Mucosa of descending colon (tissue), 3 donors: ENCODE results near the gene ZNF182. TPM values are rescaled to one million over a fixed set of nuclear protein-coding genes. Genes with fewer than 3 reads are reported as not detected.
"Not testable (repeated sequence)": the region's sequence is repeated elsewhere in the genome, so short reads cannot be mapped to it uniquely, and the experiment has no call there.

Source experiments
- ATAC-seq: fragments of 200-7000 bp; cut with Tn5 transposase; one replicate; pipeline ENCODE4 v1.9.1; 2020; ENCODE audit warnings: mild to moderate bottlenecking, moderate library complexity
- DNase-seq, 3 donors: peaks; one replicate each; pipeline ENCODE4 v3.0.0-alpha.2; 2020
- H3K36me3 ChIP-seq: fragments of 200-600 bp; one replicate; pipeline ENCODE4 v1.8.0; 2021; ENCODE audit warnings: low read depth, mild to moderate bottlenecking
- H3K4me1 ChIP-seq: fragments of 200-600 bp; one replicate; pipeline ENCODE4 v1.8.0; 2021; ENCODE audit warnings: low read depth, mild to moderate bottlenecking
- H3K4me3 ChIP-seq: fragments of 200-600 bp; one replicate; pipeline ENCODE4 v1.8.0; 2021; ENCODE audit warnings: mild to moderate bottlenecking
- H3K9me3 ChIP-seq: fragments of 200-600 bp; one replicate; pipeline ENCODE4 v1.8.0; 2021; ENCODE audit warnings: mild to moderate bottlenecking
- CTCF ChIP-seq: fragments of 200-600 bp; IDR thresholded peaks from one replicate; pipeline ENCODE4 v1.8.0; 2022; ENCODE audit warnings: antibody characterized with exemption, mild to moderate bottlenecking
- intact Hi-C, 2 donors: fragments of 100-400 bp; cut with DNase I in 1 of 2; cut with micrococcal nuclease in 1 of 2; formaldehyde crosslinking; loops; one replicate each; pipeline versions ENCODE4 v1.11.0 to v1.11.1; 2022; cut with DNase I, micrococcal nuclease
- total RNA-seq, 3 donors: library from RNA; stranded (reverse); fragmentation: NEBNext Ultra II Directional in 2 of 3; extraction: Animal tissue kit (Norgen Biotek cat#: 25700) in 2 of 3; gene quantifications; one replicate each; pipeline versions ENCODE4 v1.2.1 to v1.2.4, GENCODE V29; 2021 to 2023
- donor health status: DM: no; HTN: no; CAD: no; lungs with moderate emphysema.
- donor health status: DM: no; HTN: no; CAD: no.
- donor health status: DM: no; HTN: yes; CAD: no.

Gene ZNF182
- total RNA-seq, 3 donors from 2014 or later: 3.7 to 5.6 (median 4.7) TPM

GRCh38 chrX:47976254-47977151 is 27.3 kb downstream of the ZNF182 start:
- DNase-seq (no peak), ATAC-seq (no peak)
- no peak for TF ChIP-seq CTCF
- peaks cover 39% of the 10 kb centered on the region for H3K9me3 ChIP-seq
- intact Hi-C loops: no loop called here
- no peak overlapping the region for H3K4me3 ChIP-seq
- no peaks in the 10 kb centered on the region for H3K36me3 ChIP-seq
- no peaks in the 10 kb centered on the region for H3K4me1 ChIP-seq

- DNase-seq (no peak), ATAC-seq (no peak)
- TF ChIP-seq CTCF: no peak
- H3K4me1 ChIP-seq: no peaks in the 10 kb centered on the region
- H3K36me3 ChIP-seq: no peaks in the 10 kb centered on the region
- peaks cover 34% of the 10 kb centered on the region for H3K9me3 ChIP-seq
- no peak overlapping the region for H3K4me3 ChIP-seq
- intact Hi-C loops: no loop called here
These were observed 30.6 kb downstream of the ZNF182 start for GRCh38 chrX:47973235-47973634.

GRCh38 chrX:47965526-47965925 is 38.3 kb downstream of the ZNF182 start:
- DNase-seq, H3K4me3 ChIP-seq, ATAC-seq, H3K36me3 ChIP-seq, H3K4me1 ChIP-seq, H3K9me3 ChIP-seq, intact Hi-C loops: not testable (repeated sequence)

- H3K4me1 ChIP-seq, DNase-seq, H3K36me3 ChIP-seq, intact Hi-C loops, H3K4me3 ChIP-seq, ATAC-seq, H3K9me3 ChIP-seq: not testable (repeated sequence)
These were observed 42.0 kb downstream of the ZNF182 start for GRCh38 chrX:47961830-47962229.

- no peak overlapping the region for H3K4me3 ChIP-seq
- ATAC-seq (no peak), DNase-seq (no peak)
- TF ChIP-seq CTCF: no peak
- H3K9me3 ChIP-seq: no peaks in the 10 kb centered on the region
- no peaks in the 10 kb centered on the region for H3K4me1 ChIP-seq
- intact Hi-C loops: no loop called here
- no peaks in the 10 kb centered on the region for H3K36me3 ChIP-seq
These were observed 43.4 kb downstream of the ZNF182 start for GRCh38 chrX:47960406-47960805.

- ATAC-seq (peak; percentile 56), DNase-seq (no peak)
- no peaks in the 10 kb centered on the region for H3K36me3 ChIP-seq
- no peak for TF ChIP-seq CTCF
- H3K4me3 ChIP-seq: no peak overlapping the region
- intact Hi-C loops: no loop called here
- no peaks in the 10 kb centered on the region for H3K4me1 ChIP-seq
- no peaks in the 10 kb centered on the region for H3K9me3 ChIP-seq
These were observed 44.9 kb downstream of the ZNF182 start for GRCh38 chrX:47958761-47959342.

GRCh38 chrX:47958206-47958605 is 45.6 kb downstream of the ZNF182 start:
- ATAC-seq, H3K4me3 ChIP-seq, DNase-seq, H3K36me3 ChIP-seq, H3K9me3 ChIP-seq, H3K4me1 ChIP-seq, intact Hi-C loops: not testable (repeated sequence)
